Muscle layer of duodenum (tissue), 2 donors: ENCODE measurements around the gene FBXO3.
"Not testable (repeated sequence)": the region's sequence is repeated elsewhere in the genome, so short reads cannot be mapped to it uniquely, and the experiment has no call there.

Experiments used
- H3K27ac ChIP-seq: one replicate; pipeline ENCODE4 v1.7.0; 2013; ENCODE audit warnings: mild to moderate bottlenecking, low read length
- H3K27me3 ChIP-seq: one replicate; pipeline ENCODE4 v1.7.0; 2013; ENCODE audit warnings: low read depth, mild to moderate bottlenecking, control low read depth, low read length
- H3K36me3 ChIP-seq, 2 donors: one replicate each; pipeline ENCODE4 v1.7.0; 2013; ENCODE audit warnings: low read length in 2 of 2, control low read depth in 1 of 2, mild to moderate bottlenecking in 1 of 2; ENCODE audit not compliant: insufficient read depth in 2 of 2, control insufficient read depth in 1 of 2
- H3K4me1 ChIP-seq, 2 donors: one replicate each; pipeline ENCODE4 v1.7.0; 2013; ENCODE audit warnings: low read length in 2 of 2, mild to moderate bottlenecking in 2 of 2, control low read depth in 1 of 2, moderate library complexity in 1 of 2; ENCODE audit not compliant: insufficient read depth in 2 of 2, control insufficient read depth in 1 of 2
- H3K4me3 ChIP-seq, 2 donors: one replicate each; pipeline ENCODE4 v1.7.0; 2013; ENCODE audit warnings: low read length in 2 of 2, low read depth in 1 of 2, mild to moderate bottlenecking in 1 of 2
- H3K9me3 ChIP-seq, 2 donors: one replicate each; pipeline ENCODE4 v1.7.0; 2013; ENCODE audit warnings: low read length in 2 of 2, control low read depth in 1 of 2, mild to moderate bottlenecking in 1 of 2; ENCODE audit not compliant: control insufficient read depth in 1 of 2
- donor health status: healthy.

FBXO3 gene, protein sequence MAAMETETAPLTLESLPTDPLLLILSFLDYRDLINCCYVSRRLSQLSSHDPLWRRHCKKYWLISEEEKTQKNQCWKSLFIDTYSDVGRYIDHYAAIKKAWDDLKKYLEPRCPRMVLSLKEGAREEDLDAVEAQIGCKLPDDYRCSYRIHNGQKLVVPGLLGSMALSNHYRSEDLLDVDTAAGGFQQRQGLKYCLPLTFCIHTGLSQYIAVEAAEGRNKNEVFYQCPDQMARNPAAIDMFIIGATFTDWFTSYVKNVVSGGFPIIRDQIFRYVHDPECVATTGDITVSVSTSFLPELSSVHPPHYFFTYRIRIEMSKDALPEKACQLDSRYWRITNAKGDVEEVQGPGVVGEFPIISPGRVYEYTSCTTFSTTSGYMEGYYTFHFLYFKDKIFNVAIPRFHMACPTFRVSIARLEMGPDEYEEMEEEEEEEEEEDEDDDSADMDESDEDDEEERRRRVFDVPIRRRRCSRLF

DNA sequence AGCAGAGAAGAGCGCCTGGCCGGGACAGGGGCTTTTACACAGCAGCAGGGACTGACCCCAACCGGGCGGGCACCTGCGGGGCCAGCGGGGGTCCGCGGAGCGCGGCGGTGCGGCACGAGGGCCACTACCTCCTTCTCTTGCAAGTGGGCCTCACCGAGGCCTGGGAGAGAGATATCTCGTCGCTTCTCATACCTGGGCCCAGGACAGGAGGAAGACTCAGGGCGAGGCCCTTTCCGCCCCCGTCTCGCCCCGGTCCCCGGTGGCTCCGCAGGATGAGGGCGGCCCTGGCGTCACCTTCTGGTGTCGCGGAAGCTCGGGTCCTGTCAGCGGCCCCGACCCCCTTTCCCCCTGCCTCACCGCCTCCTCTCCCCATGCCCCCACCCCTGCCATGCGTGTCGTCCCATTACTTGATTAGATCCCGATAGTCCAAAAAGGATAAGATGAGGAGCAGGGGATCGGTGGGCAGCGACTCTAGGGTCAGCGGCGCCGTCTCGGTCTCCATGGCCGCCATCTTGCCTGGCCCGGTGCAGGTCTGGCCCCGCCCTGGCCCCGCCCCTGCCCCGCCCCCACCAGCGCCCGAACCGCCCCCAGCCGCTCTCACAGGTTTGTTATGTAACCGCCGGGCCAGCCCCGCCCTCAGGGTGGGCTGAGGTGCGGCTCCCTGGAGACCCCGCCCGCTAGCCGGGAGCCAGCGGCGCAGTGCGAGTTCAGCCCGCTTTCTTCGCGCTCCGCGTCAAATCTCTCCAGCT lies at the start of gene FBXO3:
TSS of gene FBXO3 (minus strand) at position 534 of the 749 bp plus-strand sequence. CDS start at position 511, 23 bp downstream.
- Histone ChIP-seq H3K27me3 (no peaks in the 10 kb centered on the region), H3K4me3 (peak within 1 kb of the TSS; percentile 82 to 95)

DNA sequence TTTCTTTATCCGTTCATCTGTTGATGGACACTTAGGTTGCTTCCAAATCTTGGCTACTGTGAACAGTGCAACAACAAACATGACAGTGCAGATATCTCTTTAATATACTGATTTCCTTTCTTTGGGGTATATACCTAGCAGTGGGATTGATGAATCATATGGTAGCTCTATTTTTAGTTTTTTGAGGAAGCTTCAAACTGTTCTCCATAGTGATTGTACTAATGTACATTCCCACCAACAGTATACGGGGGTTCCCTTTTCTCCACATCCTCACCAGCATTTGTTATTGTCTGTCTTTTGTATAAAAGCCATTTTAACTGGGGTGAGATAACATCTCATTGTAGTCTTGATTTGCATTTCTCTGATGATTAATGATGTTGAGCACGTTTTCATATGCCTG lies 48.7 kb upstream of the FBXO3 start:
- H3K36me3 ChIP-seq, H3K4me1 ChIP-seq, H3K27ac ChIP-seq, H3K27me3 ChIP-seq, H3K4me3 ChIP-seq, H3K9me3 ChIP-seq: not testable (repeated sequence)

More for the DNA sequence above, at the start of gene FBXO3:
- Histone ChIP-seq H3K9me3 (no peaks in the 10 kb centered on the region), H3K36me3 (peaks cover 0 to 5% of the 10 kb centered on the region in 2 donors), H3K4me1 (peaks cover 14 to 41% of the 10 kb centered on the region in 2 donors), H3K27ac (peak within 1 kb of the TSS; percentile 57)

DNA sequence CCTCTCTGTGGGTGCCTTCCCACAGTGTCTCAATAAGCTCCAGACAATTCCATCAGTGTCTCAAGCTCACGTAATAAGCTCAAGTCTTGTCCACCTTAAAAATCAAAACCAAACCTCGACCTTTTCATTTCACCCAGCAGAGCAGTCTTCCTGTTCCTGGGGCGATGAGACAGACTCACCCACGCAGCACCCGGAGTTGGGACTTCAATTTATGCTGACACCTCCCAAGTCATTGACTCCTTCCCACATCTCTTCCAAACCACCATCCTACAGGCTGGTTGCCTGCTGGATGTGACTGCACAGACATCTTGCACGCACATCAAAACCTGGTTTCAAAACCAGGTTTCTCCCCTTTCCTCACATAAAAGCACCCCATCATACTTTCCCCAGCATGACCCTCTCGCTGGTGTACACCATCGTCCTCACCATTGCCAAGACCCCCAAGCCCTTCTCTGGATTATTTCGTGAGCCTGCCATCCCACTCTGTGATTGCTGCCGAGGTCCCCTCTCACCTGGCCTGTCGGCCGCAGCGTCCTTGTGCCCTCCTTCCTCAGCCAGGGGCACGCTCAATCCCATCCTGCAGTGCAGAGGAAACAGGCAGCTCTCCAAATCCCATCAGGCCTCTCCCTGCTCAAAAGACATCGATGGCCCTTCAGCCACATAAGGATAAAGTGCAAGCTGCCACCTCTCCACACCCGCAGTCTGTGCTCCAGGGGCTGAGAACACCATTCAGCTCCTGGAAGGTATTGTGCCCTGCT lies 45.1 kb upstream of the FBXO3 start:
- Histone ChIP-seq H3K4me1 (no peaks in the 10 kb centered on the region), H3K4me3 (no peak overlapping the region), H3K27ac (no peak overlapping the region), H3K9me3 (no peaks in the 10 kb centered on the region), H3K27me3 (peaks cover 2% of the 10 kb centered on the region), H3K36me3 (no peaks in the 10 kb centered on the region)

DNA sequence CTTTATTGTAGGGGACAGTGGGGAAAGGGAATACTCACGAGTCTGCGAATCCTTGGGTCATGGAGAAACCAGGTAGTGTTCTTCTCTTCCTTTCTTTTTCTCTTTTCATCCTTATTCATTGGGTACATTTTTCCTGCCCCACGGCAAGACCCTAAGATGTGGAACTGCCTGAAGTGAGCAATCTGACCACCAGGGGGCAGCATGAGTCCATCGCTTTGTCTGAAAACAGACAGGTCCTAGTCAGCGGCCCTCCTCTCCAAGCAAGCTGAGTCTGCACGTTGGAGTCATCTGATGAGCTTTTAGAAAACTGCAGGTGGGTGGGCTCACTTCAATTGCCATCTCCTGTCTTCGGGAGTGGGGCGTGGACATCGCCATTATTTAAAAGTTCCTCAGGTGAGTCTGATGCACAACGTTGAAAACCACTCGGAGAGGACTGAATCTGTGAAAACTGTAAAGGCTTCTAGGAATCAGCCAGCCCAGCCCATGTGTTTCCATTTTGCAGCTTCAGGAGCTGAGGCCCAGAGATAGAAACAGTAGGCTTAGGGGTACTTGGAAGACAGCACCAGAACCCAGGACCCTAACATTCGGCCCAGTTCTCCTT lies 34.0 kb upstream of the FBXO3 start:
- Histone ChIP-seq H3K27me3 (no peaks in the 10 kb centered on the region), H3K36me3 (no peaks in the 10 kb centered on the region), H3K27ac (no peak overlapping the region), H3K4me1 (no peaks in the 10 kb centered on the region), H3K4me3 (no peak overlapping the region), H3K9me3 (no peaks in the 10 kb centered on the region)

DNA sequence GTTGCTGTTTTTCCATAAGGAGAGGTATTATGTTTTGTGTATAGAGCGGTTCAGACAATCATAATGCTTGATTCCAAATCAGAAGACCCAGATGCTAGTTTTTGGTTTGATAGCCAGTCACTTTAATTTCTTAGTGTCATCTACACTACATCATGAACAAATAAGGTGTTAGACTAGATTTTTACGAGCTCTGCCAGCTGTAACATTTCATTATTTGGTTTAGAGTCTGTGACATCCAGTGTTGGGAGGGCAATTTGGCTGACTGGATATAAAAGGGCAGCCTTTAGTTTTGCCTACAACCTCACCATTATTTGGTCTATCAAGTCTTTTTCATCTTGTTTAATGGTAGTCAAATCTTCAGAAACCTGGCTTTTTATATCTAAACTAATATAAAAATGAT lies 30.2 kb upstream of the FBXO3 start:
- no peak overlapping the region for H3K27ac ChIP-seq

DNA sequence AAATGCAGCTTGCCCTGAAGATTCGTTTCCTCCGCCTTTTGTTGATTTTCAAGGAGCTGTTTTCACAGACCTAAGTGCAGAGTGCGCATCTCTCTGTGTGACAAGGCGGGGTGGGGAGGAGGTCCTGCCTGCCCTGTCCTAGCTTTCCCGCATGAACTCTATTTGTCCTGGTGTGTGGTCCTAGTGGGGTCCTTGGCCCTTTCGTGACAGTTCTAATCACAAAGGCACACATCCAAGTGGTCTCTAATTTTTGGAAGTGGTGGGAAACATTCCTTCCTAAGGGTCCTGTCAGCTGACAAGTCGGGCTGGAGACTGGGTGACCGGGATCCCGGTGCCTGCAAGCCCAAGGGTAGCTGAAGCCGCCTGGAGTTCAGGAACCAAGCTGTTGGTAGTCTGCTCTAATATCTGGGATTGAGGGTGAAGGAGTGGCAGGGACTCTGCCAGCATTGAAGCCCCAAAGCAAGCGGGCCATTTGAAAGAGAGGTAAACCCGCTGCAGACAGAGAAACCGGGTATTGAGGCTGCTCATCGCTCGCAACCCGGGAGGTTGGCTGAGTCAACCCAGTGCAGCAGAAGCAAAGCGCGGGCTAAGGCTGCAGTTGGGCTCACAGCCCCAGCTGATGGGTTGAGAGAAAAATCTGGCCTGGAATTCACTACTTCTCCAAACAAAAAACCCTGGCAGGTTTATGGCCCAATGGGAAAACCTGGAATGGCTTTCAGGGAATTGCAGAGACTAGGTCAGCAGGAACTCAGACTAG lies 28.1 kb upstream of the FBXO3 start:
- Histone ChIP-seq H3K36me3 (no peaks in the 10 kb centered on the region), H3K9me3 (no peaks in the 10 kb centered on the region), H3K27me3 (peaks cover 25% of the 10 kb centered on the region), H3K27ac (no peak overlapping the region), H3K4me1 (peaks cover 4 to 10% of the 10 kb centered on the region in 2 donors), H3K4me3 (peak overlapping the region; percentile 41 to 45)

More for the DNA sequence above, 30.2 kb upstream of the FBXO3 start:
- Histone ChIP-seq H3K9me3 (no peaks in the 10 kb centered on the region), H3K4me3 (no peak overlapping the region), H3K36me3 (no peaks in the 10 kb centered on the region), H3K27me3 (peaks cover 25% of the 10 kb centered on the region), H3K4me1 (peaks cover 4 to 10% of the 10 kb centered on the region in 2 donors)

DNA sequence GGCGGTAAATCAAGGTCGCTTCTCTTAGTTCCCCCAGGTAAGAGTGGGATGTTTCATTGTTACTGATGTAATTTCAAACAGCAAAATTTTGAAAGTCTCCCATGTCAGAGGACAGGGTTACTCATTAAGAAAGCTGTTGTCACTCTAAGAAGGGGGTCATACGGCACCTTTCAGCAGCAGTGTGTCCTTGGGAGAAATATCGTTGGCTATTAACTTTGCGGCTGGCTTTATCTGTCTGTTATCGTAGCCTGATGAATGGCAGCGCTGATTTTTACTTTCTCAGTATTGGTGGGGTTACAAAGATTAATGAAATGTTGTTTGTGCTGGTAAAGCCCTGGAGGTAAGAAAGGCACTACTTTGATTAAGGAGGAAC lies 27.5 kb upstream of the FBXO3 start:
- no peak overlapping the region for H3K27ac ChIP-seq
- H3K4me3 ChIP-seq: peak overlapping the region; percentile 41 to 45
- H3K9me3 ChIP-seq: no peaks in the 10 kb centered on the region
- H3K4me1 ChIP-seq: peaks cover 4 to 10% of the 10 kb centered on the region in 2 donors
- H3K36me3 ChIP-seq: no peaks in the 10 kb centered on the region
- peaks cover 25% of the 10 kb centered on the region for H3K27me3 ChIP-seq

DNA sequence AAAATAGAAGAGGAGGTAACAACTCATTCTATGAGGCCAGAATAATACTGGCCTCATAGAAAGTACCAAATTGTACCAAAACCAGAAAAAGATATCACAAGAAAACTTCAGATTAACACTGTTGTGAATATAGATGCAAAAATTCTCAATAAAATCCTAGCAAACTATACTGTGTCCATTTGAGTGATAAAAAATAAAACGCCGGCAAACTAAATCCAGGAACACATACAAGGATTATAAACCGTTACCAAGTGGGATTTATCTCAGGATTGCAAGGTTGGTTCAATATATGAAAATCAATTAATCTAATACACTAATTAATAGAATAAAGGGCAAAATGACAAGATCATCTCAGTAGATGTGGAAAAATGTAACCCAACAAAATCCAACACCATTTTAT lies 23.6 kb upstream of the FBXO3 start:
- Histone ChIP-seq H3K27ac (no peak overlapping the region), H3K36me3 (no peaks in the 10 kb centered on the region), H3K4me3 (no peak overlapping the region), H3K9me3 (no peaks in the 10 kb centered on the region), H3K4me1 (peaks cover 4 to 10% of the 10 kb centered on the region in 2 donors), H3K27me3 (peaks cover 24% of the 10 kb centered on the region)

DNA sequence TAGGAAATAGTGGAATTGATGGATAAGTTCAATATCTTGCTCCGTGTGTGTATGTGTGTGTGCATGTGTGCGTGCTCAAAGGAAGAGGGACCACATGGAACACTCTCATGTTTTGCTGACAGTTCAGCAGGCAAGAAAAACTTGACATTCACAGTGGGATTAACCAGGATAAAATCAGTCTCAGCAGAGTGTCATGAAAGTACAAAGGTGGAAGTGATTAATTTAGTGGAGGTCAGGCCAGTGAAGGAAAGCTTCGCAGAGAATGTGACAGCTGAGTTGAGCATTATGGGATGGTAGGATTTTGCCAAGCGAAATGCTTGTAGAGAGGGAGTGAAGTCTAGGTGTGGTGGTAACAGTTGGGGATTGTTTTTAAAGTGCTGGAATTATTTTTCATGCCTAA lies 15.7 kb upstream of the FBXO3 start:
- H3K36me3 ChIP-seq: no peaks in the 10 kb centered on the region
- no peak overlapping the region for H3K4me3 ChIP-seq
- no peaks in the 10 kb centered on the region for H3K4me1 ChIP-seq
- H3K9me3 ChIP-seq: no peaks in the 10 kb centered on the region
- H3K27ac ChIP-seq: no peak overlapping the region
- H3K27me3 ChIP-seq: peaks cover 5% of the 10 kb centered on the region

DNA sequence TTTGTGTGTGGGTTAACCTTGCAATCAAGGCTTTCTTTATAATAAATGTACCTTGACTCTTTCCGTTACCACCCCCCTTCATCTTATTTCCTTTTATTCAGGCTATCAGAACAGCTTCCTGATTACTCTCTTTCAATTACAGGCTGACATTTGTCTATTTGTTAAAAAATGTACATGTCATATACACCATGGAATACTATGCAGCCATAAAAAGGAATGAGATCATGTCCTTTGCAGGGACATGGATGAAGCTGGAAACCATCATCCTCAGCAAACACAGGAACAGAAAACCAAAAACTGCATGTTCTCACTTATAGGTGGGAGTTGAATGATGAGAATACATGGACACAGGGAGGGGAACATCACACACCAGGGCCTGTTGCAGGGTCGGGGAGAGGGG lies 13.8 kb upstream of the FBXO3 start:
- H3K27me3 ChIP-seq, H3K36me3 ChIP-seq, H3K4me1 ChIP-seq, H3K27ac ChIP-seq, H3K4me3 ChIP-seq, H3K9me3 ChIP-seq: not testable (repeated sequence)
